ENCODE measurements around the gene BTAF1.
A peak's percentile ranks its signal among the peaks of the same experiment; 100 is the strongest.

The BTAF1 gene

DNA sequence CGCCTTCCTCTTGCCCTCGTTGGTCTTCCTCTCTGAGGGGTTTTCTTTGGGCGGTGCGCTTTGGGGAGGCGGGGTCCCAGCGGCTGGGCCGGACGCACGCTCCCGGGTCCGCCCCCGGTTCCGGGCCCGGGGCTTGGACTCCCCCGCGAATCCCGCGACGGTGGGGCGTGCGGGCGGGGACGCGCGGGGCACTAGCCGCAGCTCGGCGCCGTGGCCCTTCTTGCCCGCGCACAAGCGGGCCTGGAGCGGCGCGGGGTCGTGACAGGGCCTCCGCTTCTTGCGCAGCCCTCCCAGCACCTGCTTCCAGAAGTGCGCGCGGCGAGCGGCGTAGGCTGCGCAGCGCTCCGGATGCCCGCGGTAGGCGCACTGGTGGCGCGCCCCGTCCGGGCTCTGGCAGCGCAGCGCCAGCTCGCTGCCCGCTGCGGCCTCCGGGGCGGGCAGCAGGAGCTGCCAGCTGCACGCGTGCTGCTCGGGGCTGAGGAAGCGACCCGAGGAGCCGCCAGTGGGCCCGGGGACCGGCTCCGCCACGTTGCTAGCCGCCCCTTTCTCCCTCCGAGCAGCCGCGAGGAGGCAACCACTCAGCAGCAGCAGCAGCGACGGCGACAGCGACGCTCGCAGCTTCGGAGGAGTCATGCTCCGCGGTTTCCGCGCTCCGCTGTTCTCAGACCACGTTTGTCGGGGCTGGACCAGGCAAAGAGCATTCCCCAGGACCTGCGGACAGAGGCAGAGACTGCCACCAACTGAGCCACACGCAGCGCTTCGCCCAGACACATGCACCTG, 15.0 kb upstream of the BTAF1 start:
- DNase-seq: no peak

- DNase-seq: peak; percentile 33
Observed at GRCh38 chr10:91909117-91909677, 14.4 kb upstream of the BTAF1 start, which contains the start of gene FGFBP3. Gene FGFBP3 (minus strand): TSS chr10:91909486. CDS start chr10:91908969, 517 bp downstream.

DNA sequence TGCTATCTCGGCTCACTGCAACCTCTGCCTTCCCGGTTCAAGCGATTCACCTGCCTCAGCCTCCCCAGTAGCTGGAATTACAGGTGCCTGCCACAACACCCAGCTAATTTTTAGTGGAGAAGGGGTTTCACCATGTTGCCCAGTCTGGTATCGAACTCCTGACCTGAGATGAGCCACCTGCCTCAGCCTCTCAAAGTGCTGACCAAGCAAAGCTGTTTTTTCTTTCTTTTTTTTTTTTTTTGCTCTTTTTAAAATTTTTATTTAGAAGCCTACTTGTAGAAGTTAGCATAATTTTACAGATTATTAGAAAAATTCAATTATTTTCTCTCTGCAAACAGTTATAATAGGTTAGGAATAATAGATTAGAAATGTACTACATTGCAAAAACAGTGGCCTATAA, 13.1 kb upstream of the BTAF1 start:
- no peak for DNase-seq

DNA sequence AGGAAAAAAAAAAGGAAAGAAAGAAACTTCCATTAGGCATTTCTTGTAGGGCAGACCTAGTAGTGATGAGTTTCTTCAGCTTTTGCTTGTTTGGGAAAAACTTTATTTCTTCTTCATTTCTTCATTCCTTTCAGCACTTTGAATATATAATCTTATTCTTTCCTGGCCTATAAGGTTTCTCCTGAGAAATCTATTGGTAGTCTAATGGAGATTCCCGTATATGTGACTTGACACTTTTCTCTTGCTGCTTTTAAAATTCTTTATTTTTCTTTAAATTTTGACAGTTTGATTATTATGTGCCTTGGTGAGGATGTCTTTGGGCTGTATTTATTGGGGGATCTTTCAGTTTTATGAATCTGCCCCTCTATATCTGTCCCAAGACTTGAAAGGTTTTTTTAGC, 3.9 kb upstream of the BTAF1 start:
- DNase-seq: no peak

DNA sequence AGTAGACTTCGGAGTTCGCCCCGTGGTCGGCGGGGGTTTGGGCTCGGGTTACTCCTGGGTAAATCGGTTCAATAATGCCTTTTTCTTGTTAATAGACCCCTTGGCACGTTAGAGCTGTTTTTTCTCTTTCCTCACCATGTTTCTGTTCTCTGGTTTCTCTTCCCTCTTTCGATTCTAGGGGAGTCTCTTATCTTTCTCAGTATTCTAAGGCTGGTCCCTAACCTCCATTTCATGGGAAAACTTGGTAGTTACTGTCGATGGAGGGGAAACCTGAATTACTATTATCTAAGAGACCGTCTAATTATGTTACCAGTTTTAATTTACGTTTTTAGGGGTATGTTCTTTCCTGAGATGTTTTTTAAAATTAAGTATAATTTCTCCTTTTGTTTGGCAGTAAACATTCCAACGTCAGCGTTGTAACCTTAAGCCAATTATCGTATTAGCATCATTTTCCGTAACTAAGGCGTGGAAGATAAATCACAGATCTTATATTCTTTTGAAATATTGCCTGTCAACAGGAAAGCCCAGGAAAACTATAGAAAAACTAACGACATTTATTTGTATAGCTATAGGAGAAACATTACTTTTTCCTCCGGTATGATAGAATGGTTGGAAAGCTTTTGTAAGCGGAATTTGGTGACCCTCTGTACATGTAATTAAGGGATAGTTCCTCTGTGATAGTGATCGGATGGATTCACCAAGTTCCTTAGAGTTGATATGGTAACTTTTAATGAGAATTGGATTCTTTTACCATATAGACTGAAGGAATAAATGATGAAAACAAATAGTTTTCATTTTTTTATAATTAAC, 847 bp downstream of the BTAF1 start:
- DNase-seq: peak; percentile 34

DNA sequence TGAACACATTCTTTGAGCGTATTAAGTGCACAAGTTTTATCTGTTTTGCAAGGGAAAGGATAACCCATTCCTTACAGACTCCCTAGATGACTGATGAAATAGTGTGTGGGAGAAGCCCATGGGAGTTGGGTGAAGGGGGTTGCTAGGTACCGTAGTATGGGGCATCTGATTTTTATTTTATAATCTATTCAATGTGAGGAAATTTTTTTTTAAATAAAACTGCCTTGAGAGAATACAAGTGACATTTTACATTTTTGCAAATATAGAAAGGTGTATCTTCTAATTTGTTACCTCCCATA, 1.4 kb downstream of the BTAF1 start:
- peak; percentile 34 for DNase-seq

DNA sequence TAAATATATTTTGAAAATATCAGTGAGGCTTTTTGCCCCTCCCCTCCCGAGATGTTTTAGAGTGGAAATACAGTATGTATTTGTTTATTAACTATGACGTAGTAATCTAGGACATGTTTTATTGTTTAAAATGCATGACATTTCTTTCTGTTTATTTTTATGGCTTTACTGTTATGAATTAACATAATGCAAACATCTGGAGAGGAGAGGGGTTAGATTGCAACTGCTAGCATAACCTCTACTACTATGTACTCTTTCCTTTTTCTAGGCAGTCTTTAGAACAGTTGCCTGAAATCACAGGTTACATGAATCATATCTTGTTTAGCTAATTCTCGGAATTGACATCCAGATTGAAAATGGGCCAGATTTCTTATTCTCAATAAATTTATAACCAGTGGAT, 7.4 kb downstream of the BTAF1 start:
- no peak for DNase-seq

GRCh38 chr10:91931526-91932190, 8.1 kb downstream of the BTAF1 start:
- DNase-seq: no peak

GRCh38 chr10:91932737-91933136, 9.2 kb downstream of the BTAF1 start:
- DNase-seq: no peak

- DNase-seq: no peak
Observed at GRCh38 chr10:91935886-91936285, 12.3 kb downstream of the BTAF1 start.

- no peak for DNase-seq
Observed at GRCh38 chr10:91939653-91940052, 16.1 kb downstream of the BTAF1 start.

DNA sequence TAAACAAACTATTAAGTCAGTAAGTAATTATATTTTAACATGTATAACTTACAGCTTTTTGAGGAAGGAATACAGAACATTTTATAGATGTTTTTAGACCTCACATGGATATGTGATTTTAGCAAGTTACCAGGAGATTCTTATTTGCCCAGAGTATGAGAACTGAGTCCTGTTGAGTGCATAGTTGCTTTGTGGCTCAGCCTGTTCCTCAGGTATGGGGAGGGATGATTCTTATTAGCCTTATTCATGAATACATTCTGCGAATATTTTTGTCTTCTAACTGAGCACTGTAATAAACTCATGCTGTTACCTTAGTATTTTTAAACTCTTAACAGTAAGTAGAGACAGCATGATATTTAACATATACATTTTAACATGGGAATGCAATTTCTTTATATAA, 17.9 kb downstream of the BTAF1 start:
- DNase-seq: no peak

DNA sequence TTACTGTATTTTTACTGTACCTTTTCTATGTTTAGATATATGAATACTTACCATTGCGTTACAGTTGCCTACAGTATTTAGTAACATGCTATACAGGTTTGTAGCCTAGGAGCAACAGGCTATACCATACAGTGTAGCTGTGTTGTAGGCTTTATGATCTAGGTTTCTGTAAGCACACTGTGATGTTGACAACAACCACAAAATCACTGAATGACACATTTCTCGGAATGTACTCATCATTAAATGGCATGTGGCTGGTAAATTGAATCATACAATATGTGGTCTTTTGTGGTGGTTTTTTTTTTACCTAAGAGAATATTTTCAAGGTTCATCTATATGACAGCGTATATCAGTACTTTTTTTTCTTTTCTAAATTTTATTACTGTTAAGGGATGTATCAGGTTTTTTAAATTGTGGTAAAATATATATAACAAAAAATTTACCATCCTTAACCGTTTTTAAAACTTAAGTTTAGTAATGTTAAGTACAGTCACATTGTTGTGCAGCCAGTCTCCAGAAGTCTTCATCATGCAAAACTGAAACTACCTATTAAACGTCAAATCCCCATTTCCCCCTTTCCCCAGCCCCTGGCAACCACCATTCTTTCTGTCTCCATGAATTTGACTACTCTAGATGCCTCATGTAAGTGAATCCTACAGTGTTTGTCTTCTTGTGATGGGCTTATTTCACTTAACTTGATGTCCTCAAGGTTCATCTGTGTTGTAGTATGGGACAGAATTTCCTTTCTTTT, 21.5 kb downstream of the BTAF1 start:
- no peak for DNase-seq

- DNase-seq: no peak
Observed at GRCh38 chr10:91953600-91954160, 30.1 kb downstream of the BTAF1 start.

DNA sequence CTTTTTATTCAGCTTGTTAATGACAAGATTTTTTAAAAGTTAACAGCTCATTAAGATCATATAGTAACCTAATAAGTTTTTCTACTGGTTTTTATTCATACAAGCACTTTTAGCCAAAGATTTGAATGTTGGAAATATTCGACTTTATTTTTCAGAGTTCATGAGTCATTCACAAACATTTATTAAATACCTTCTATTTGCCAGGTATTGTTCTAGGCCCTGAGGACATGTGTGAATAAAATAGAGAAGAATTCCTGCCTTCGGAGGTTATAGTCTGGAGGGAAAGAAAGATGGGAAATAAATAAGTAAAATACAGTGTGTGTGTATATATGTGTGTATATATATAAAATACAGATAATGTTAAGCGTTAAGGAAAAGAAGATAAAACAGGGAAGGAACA, 31.5 kb downstream of the BTAF1 start:
- DNase-seq: no peak

GRCh38 chr10:91957091-91957490, 33.5 kb downstream of the BTAF1 start:
- no peak for DNase-seq

- DNase-seq: no peak
Observed at GRCh38 chr10:91969297-91969696, 45.7 kb downstream of the BTAF1 start.

- peak; percentile 43 for DNase-seq
Observed at GRCh38 chr10:91974960-91975359, 51.4 kb downstream of the BTAF1 start.

- no peak for DNase-seq
Observed at GRCh38 chr10:91975438-91975837, 51.9 kb downstream of the BTAF1 start.

- DNase-seq: no peak
Observed at GRCh38 chr10:91976317-91977051, 52.9 kb downstream of the BTAF1 start.

DNA sequence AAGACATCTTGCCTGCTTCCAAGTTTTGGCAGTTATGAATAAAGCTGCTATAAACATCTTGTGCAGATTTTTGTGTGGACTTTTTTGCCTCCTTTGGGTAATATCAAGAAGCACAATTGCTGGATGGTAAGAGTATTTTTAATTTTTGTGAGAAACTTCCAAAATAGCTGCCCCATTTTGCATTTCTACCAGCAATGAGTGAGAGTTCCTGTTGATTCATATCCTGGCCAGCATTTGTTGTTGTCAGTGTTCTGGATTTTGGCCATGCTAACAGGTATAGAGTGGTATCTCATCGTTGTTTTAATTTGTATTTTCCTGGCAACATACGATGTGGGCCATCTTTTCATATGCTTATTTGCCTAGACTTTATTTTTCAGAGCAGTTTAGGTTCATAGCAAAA, 53.9 kb downstream of the BTAF1 start:
- no peak for DNase-seq

DNA sequence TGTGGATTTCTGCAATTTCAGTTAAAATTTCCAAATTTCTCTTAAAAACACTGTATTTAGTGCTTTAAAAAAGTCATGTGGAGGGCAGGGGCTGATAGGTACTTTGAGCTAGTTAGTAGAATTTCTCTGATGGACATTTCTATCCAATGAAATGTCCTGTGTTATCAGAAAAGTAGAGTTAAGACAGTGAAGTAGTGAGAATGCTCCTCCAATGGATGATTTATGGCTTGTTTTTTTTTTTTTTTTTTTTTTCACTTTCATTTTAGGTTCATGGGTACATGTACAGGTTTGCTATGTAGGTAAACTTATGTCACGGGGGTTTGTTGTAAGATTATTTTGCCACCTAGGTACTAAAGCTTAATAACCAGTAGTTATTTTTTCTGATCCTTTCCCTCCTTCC, 55.0 kb downstream of the BTAF1 start:
- no peak for DNase-seq
